Measurements from ENCODE around the gene PRDM10. TPM values are rescaled to one million over a fixed set of nuclear protein-coding genes. Genes with fewer than 3 reads are reported as not detected.

The PRDM10 gene
- total RNA-seq, 1 experiment from 2014 or later, result 18.1 TPM

- ChIA-PET CTCF (no interaction called here), POLR2A (ENCODE audit: low non-redundant PET) (interaction anchor here (0.6 kb wide), 1 partner anchor 306 kb away, joined by 3 read pairs; no protein-coding TSS in a partner anchor)
- no peak for DNase-seq (ENCODE audit: low spot score)
- H3K4me1 ChIP-seq (ENCODE audit: insufficient read depth, low read length, poor library complexity, severe bottlenecking), result no peaks in the 10 kb centered on the region
- BruUV-seq (replicated peaks), result no TSS peak
- H3K27me3 ChIP-seq (replicated peaks; ENCODE audit: insufficient read depth, low read depth, low read length, poor library complexity), result no peaks in the 10 kb centered on the region
- H3K27ac ChIP-seq (ENCODE audit: low read depth, low read length, poor library complexity, severe bottlenecking), result no peak overlapping the region
- peaks cover 2% of the 10 kb centered on the region for H3K36me3 ChIP-seq (ENCODE audit: insufficient read depth, low read length, poor library complexity, severe bottlenecking)
- no peaks in the 10 kb centered on the region for H3K9me3 ChIP-seq (ENCODE audit: low read depth, low read length, poor library complexity, severe bottlenecking)
- no peak for TF ChIP-seq EZH2 (IDR thresholded peaks at IDR 0.05; ENCODE audit: borderline replicate concordance, low read depth, low read length, poor library complexity, severe bottlenecking)
- no peak for TF ChIP-seq CTCF (conservative IDR thresholded peaks at IDR 0.05; ENCODE audit: low read depth, low read length)
- intact Hi-C loops (cut with micrococcal nuclease; ENCODE audit: unreplicated experiment), result no loop called here
- H3K4me3 ChIP-seq (ENCODE audit: low read depth, low read length, poor library complexity, severe bottlenecking), result no peak overlapping the region
Observed at GRCh38 chr11:129950101-129951091, 52.2 kb downstream of the PRDM10 start.

DNA sequence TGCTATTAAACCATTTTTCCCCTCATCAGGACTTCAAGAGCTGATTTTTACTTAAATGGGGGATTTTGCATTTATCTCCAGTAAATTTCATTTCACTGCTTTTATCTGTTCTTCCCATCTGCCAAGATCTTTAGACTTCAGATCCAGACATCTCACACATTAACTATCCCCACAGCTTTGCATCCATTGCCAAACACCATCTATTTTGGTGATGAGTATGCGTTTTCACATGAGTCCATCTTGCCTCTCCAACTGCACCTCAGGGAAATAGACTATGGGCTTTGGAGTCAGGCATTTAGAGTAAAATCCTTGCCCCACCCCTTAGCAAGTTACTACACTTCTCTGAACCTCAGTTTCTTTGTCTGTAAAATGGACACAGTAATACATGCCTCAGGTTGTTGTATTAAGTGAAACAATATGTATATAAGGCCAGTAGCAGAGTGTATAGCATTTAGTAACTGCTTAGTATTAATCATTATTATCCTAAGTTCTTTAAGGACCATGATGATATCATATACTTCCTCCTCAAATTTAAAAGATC, 53.6 kb downstream of the PRDM10 start:
- TF ChIP-seq EZH2 (IDR thresholded peaks at IDR 0.05; ENCODE audit: borderline replicate concordance, low read depth, low read length, poor library complexity, severe bottlenecking), result no peak
- no peak for TF ChIP-seq CTCF (conservative IDR thresholded peaks at IDR 0.05; ENCODE audit: low read depth, low read length)
- Histone ChIP-seq H3K27me3 (replicated peaks; ENCODE audit: insufficient read depth, low read depth, low read length, poor library complexity) (no peaks in the 10 kb centered on the region), H3K4me1 (ENCODE audit: insufficient read depth, low read length, poor library complexity, severe bottlenecking) (no peaks in the 10 kb centered on the region), H3K4me3 (ENCODE audit: low read depth, low read length, poor library complexity, severe bottlenecking) (no peak overlapping the region), H3K36me3 (ENCODE audit: insufficient read depth, low read length, poor library complexity, severe bottlenecking) (peaks cover 6% of the 10 kb centered on the region), H3K9me3 (ENCODE audit: low read depth, low read length, poor library complexity, severe bottlenecking) (no peaks in the 10 kb centered on the region), H3K27ac (ENCODE audit: low read depth, low read length, poor library complexity, severe bottlenecking) (no peak overlapping the region)
- POLR2A ChIA-PET (ENCODE audit: low non-redundant PET), result no interaction called here
- CTCF ChIA-PET, result no interaction called here
- DNase-seq (ENCODE audit: low spot score), result no peak
- no TSS peak for BruUV-seq (replicated peaks)
- intact Hi-C loops (cut with micrococcal nuclease; ENCODE audit: unreplicated experiment), result no loop called here

GRCh38 chr11:129947474-129947873, 55.2 kb downstream of the PRDM10 start:
- DNase-seq (ENCODE audit: low spot score), result no peak
- POLR2A ChIA-PET (ENCODE audit: low non-redundant PET), result no interaction called here
- Histone ChIP-seq H3K9me3 (ENCODE audit: low read depth, low read length, poor library complexity, severe bottlenecking) (no peaks in the 10 kb centered on the region), H3K36me3 (ENCODE audit: insufficient read depth, low read length, poor library complexity, severe bottlenecking) (peaks cover 6% of the 10 kb centered on the region), H3K4me1 (ENCODE audit: insufficient read depth, low read length, poor library complexity, severe bottlenecking) (no peaks in the 10 kb centered on the region), H3K27me3 (replicated peaks; ENCODE audit: insufficient read depth, low read depth, low read length, poor library complexity) (no peaks in the 10 kb centered on the region), H3K4me3 (ENCODE audit: low read depth, low read length, poor library complexity, severe bottlenecking) (no peak overlapping the region), H3K27ac (ENCODE audit: low read depth, low read length, poor library complexity, severe bottlenecking) (no peak overlapping the region)
- BruUV-seq (replicated peaks), result no TSS peak
- CTCF ChIA-PET, result no interaction called here
- no peak for TF ChIP-seq CTCF (conservative IDR thresholded peaks at IDR 0.05; ENCODE audit: low read depth, low read length)
- TF ChIP-seq EZH2 (IDR thresholded peaks at IDR 0.05; ENCODE audit: borderline replicate concordance, low read depth, low read length, poor library complexity, severe bottlenecking), result no peak
- intact Hi-C loops (cut with micrococcal nuclease; ENCODE audit: unreplicated experiment), result no loop called here

Data from A673 (cell line).